Mononuclear cell (primary cell): ENCODE results near the gene JADE2. TPM values are rescaled to one million over a fixed set of nuclear protein-coding genes. Genes with fewer than 3 reads are reported as not detected.

Experiments
- H3K27me3 ChIP-seq: 2 replicates; pipeline ENCODE4 v1.6.0; 2011; ENCODE audit warnings: low read length, control low read depth; ENCODE audit not compliant: insufficient read depth
- H3K4me1 ChIP-seq: 2 replicates; pipeline ENCODE4 v1.5.1; 2011; ENCODE audit warnings: mild to moderate bottlenecking, low read length, control low read depth; ENCODE audit not compliant: insufficient read depth
- H3K4me3 ChIP-seq: 2 replicates; pipeline ENCODE4 v1.5.1; 2011; ENCODE audit warnings: mild to moderate bottlenecking, low read length, moderate library complexity
- H3K9me3 ChIP-seq: 2 replicates; pipeline ENCODE4 v1.5.1; 2011; ENCODE audit warnings: low read depth, mild to moderate bottlenecking, control low read depth, low read length
- total RNA-seq: library from RNA; depleted of rRNA; stranded (reverse); fragments of >200 nt; gene quantifications from one replicate; pipeline ENCODE4 v1.2.3, GENCODE V29; 2012

JADE2 gene
- total RNA-seq, 1 donor = 51.3 TPM

GRCh38 chr5:134563962-134564361 is 38.5 kb downstream of the JADE2 start:
- Histone ChIP-seq H3K4me3 (no peak overlapping the region), H3K4me1 (peaks cover 20% of the 10 kb centered on the region), H3K9me3 (no peaks in the 10 kb centered on the region), H3K27me3 (no peaks in the 10 kb centered on the region)

- no peak overlapping the region for H3K4me3 ChIP-seq
- no peaks in the 10 kb centered on the region for H3K27me3 ChIP-seq
- peaks cover 20% of the 10 kb centered on the region for H3K4me1 ChIP-seq
- H3K9me3 ChIP-seq = no peaks in the 10 kb centered on the region
Measured at GRCh38 chr5:134564396-134564795, 38.9 kb downstream of the JADE2 start.

- Histone ChIP-seq H3K4me3 (no peak overlapping the region), H3K9me3 (no peaks in the 10 kb centered on the region), H3K27me3 (no peaks in the 10 kb centered on the region), H3K4me1 (peaks cover 20% of the 10 kb centered on the region)
Measured at GRCh38 chr5:134565791-134566740, 40.6 kb downstream of the JADE2 start.

- H3K27me3 ChIP-seq = no peaks in the 10 kb centered on the region
- H3K4me1 ChIP-seq = peaks cover 20% of the 10 kb centered on the region
- no peaks in the 10 kb centered on the region for H3K9me3 ChIP-seq
- no peak overlapping the region for H3K4me3 ChIP-seq
Measured at GRCh38 chr5:134566741-134567221, 41.3 kb downstream of the JADE2 start.

GRCh38 chr5:134567641-134568336 is 42.3 kb downstream of the JADE2 start:
- Histone ChIP-seq H3K4me3 (no peak overlapping the region), H3K4me1 (peaks cover 20% of the 10 kb centered on the region), H3K27me3 (no peaks in the 10 kb centered on the region), H3K9me3 (no peaks in the 10 kb centered on the region)

GRCh38 chr5:134568337-134568700 is 42.8 kb downstream of the JADE2 start:
- Histone ChIP-seq H3K9me3 (no peaks in the 10 kb centered on the region), H3K27me3 (no peaks in the 10 kb centered on the region), H3K4me3 (no peak overlapping the region), H3K4me1 (peaks cover 20% of the 10 kb centered on the region)

GRCh38 chr5:134568761-134569695 is 43.6 kb downstream of the JADE2 start:
- peaks cover 20% of the 10 kb centered on the region for H3K4me1 ChIP-seq
- H3K27me3 ChIP-seq = no peaks in the 10 kb centered on the region
- no peak overlapping the region for H3K4me3 ChIP-seq
- H3K9me3 ChIP-seq = no peaks in the 10 kb centered on the region

GRCh38 chr5:134569758-134570364 is 44.4 kb downstream of the JADE2 start:
- no peak overlapping the region for H3K4me3 ChIP-seq
- peaks cover 20% of the 10 kb centered on the region for H3K4me1 ChIP-seq
- no peaks in the 10 kb centered on the region for H3K27me3 ChIP-seq
- no peaks in the 10 kb centered on the region for H3K9me3 ChIP-seq

- peaks cover 20% of the 10 kb centered on the region for H3K4me1 ChIP-seq
- no peaks in the 10 kb centered on the region for H3K27me3 ChIP-seq
- no peak overlapping the region for H3K4me3 ChIP-seq
- no peaks in the 10 kb centered on the region for H3K9me3 ChIP-seq
Measured at GRCh38 chr5:134570365-134570758, 44.9 kb downstream of the JADE2 start.

GRCh38 chr5:134570886-134571285 is 45.4 kb downstream of the JADE2 start:
- no peak overlapping the region for H3K4me3 ChIP-seq
- no peaks in the 10 kb centered on the region for H3K27me3 ChIP-seq
- H3K4me1 ChIP-seq = peaks cover 20% of the 10 kb centered on the region
- no peaks in the 10 kb centered on the region for H3K9me3 ChIP-seq

- peaks cover 20% of the 10 kb centered on the region for H3K4me1 ChIP-seq
- no peaks in the 10 kb centered on the region for H3K9me3 ChIP-seq
- H3K4me3 ChIP-seq = no peak overlapping the region
Measured at GRCh38 chr5:134571693-134572405, 46.4 kb downstream of the JADE2 start.

GRCh38 chr5:134572811-134573210 is 47.3 kb downstream of the JADE2 start:
- H3K4me1 ChIP-seq = peaks cover 12% of the 10 kb centered on the region
- H3K27me3 ChIP-seq = no peaks in the 10 kb centered on the region
- H3K4me3 ChIP-seq = no peak overlapping the region
- H3K9me3 ChIP-seq = no peaks in the 10 kb centered on the region

More at GRCh38 chr5:134571693-134572405, 46.4 kb downstream of the JADE2 start:
- H3K27me3 ChIP-seq = no peaks in the 10 kb centered on the region

- Histone ChIP-seq H3K9me3 (no peaks in the 10 kb centered on the region), H3K27me3 (no peaks in the 10 kb centered on the region), H3K4me3 (no peak overlapping the region), H3K4me1 (no peaks in the 10 kb centered on the region)
Measured at GRCh38 chr5:134574521-134574920, 49.1 kb downstream of the JADE2 start.

- Histone ChIP-seq H3K4me3 (no peak overlapping the region), H3K4me1 (no peaks in the 10 kb centered on the region), H3K27me3 (no peaks in the 10 kb centered on the region), H3K9me3 (no peaks in the 10 kb centered on the region)
Measured at GRCh38 chr5:134575316-134575715, 49.8 kb downstream of the JADE2 start.
